Thyroid gland (tissue), 4 donors: Measurements from ENCODE around the gene KPNA1.

ENCODE experiments used
- POLR2A ChIP-seq, 2 donors: fragments of 450-650 bp; IDR thresholded peaks; one replicate each; pipeline ENCODE4 v1.6.1; 2017; ENCODE audit warnings: antibody characterized with exemption in 2 of 2, mild to moderate bottlenecking in 2 of 2, moderate library complexity in 1 of 2
- TF ChIP-seq, protein P1 (sequence below), 6 experiments: fragments of 200-600 bp in 3 of 6; fragments of 450-650 bp in 3 of 6; sonication (generic) in 3 of 6; IDR thresholded peaks; one replicate each; pipeline ENCODE4 v1.5.1; 2016 to 2019; ENCODE audit warnings: antibody characterized with exemption in 6 of 6, mild to moderate bottlenecking in 2 of 6, inconsistent platforms in 1 of 6, moderate library complexity in 1 of 6

DNA sequence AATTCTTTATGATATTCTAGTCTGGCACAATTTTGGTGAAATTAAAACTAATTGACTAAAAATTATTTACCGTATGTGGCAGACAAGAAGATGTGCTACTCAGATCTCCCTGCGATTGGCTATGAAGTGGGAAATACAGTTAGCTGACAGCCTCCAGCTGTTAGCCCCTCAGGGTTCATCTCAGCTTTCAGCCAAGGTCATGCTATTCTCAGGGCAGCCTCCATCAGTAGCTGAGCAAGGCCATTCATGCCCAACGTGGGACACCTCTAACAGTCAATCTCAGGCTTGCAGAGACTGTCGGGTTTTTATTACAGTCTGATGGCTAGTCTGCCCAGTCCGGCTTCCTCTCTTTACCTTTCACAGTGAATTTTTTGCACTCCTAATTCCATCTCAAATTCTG lies 42.6 kb upstream of the KPNA1 start:
- TF ChIP-seq, protein P1, sequence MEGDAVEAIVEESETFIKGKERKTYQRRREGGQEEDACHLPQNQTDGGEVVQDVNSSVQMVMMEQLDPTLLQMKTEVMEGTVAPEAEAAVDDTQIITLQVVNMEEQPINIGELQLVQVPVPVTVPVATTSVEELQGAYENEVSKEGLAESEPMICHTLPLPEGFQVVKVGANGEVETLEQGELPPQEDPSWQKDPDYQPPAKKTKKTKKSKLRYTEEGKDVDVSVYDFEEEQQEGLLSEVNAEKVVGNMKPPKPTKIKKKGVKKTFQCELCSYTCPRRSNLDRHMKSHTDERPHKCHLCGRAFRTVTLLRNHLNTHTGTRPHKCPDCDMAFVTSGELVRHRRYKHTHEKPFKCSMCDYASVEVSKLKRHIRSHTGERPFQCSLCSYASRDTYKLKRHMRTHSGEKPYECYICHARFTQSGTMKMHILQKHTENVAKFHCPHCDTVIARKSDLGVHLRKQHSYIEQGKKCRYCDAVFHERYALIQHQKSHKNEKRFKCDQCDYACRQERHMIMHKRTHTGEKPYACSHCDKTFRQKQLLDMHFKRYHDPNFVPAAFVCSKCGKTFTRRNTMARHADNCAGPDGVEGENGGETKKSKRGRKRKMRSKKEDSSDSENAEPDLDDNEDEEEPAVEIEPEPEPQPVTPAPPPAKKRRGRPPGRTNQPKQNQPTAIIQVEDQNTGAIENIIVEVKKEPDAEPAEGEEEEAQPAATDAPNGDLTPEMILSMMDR (IDR thresholded peaks at IDR 0.05): no peak
- no peak for TF ChIP-seq POLR2A (IDR thresholded peaks at IDR 0.05)
